MCF 10A (cell line): ENCODE results near the gene PTTG1. TPM values are rescaled to one million over a fixed set of nuclear protein-coding genes. Genes with fewer than 3 reads are reported as not detected.

ENCODE experiments used
- BruUV-seq: library from RNA; stranded (reverse); fragments of 400-500 nt; replicated peaks from 2 replicates; lab custom pipeline; 2021; lab: Mats Ljungman, UMichigan
- CTCF ChIA-PET: fragments of 300-600 bp; sonication (Branson Sonifier 250); formaldehyde crosslinking; extraction: SDS; loops from one replicate; lab custom pipeline; 2021; ENCODE audit warnings: antibody characterized with exemption, inconsistent platforms; lab: Yijun Ruan, JAX
- POLR2A ChIA-PET: fragments of 300-600, 350-650 bp; sonication (Branson Sonifier 250); formaldehyde crosslinking; extraction: SDS; loops from one replicate; lab custom pipeline; 2020; ENCODE audit warnings: antibody characterized with exemption, inconsistent platforms; lab: Yijun Ruan, JAX
- DNase-seq: peaks from one replicate; pipeline ENCODE4 v3.0.0-alpha.2; 2018; ENCODE audit not compliant: unreplicated experiment
- H3K27ac Mint-ChIP-seq: one replicate; pipeline ENCODE4 v1.8.0; 2022; ENCODE audit warnings: mild to moderate bottlenecking, low read depth, mixed read lengths; ENCODE audit not compliant: unreplicated experiment
- H3K27me3 Mint-ChIP-seq: one replicate; pipeline ENCODE4 v1.8.0; 2022; ENCODE audit warnings: mixed read lengths; ENCODE audit not compliant: insufficient read depth, unreplicated experiment
- H3K36me3 Mint-ChIP-seq: one replicate; pipeline ENCODE4 v1.8.0; 2022; ENCODE audit warnings: mild to moderate bottlenecking, moderate library complexity, mixed read lengths; ENCODE audit not compliant: insufficient read depth, unreplicated experiment
- H3K4me1 Mint-ChIP-seq: one replicate; pipeline ENCODE4 v1.8.0; 2022; ENCODE audit warnings: mixed read lengths; ENCODE audit not compliant: insufficient read depth, unreplicated experiment
- H3K4me3 Mint-ChIP-seq: one replicate; pipeline ENCODE4 v1.8.0; 2022; ENCODE audit warnings: mild to moderate bottlenecking, moderate library complexity, mixed read lengths; ENCODE audit not compliant: unreplicated experiment
- H3K9me3 Mint-ChIP-seq: one replicate; pipeline ENCODE4 v1.8.0; 2022; ENCODE audit warnings: mixed read lengths; ENCODE audit not compliant: unreplicated experiment
- intact Hi-C: fragments of 100-400 bp; cut with micrococcal nuclease; formaldehyde crosslinking; loops from 2 replicates; pipeline ENCODE4 v1.14.1; 2022
- total RNA-seq: library from RNA; stranded (reverse); gene quantifications from 2 replicates; pipeline ENCODE4 v1.2.3, GENCODE V29; 2022
- TF ChIP-seq, protein P1 (sequence below): fragments of 200-600 bp; IDR thresholded peaks from one replicate; pipeline ENCODE4 v1.8.0; 2022; ENCODE audit warnings: antibody characterized with exemption, mild to moderate bottlenecking; ENCODE audit not compliant: unreplicated experiment

PTTG1 gene
- total RNA-seq, 1 experiment from 2014 or later = 119 TPM

- Mint-ChIP-seq H3K27me3 (no peaks in the 10 kb centered on the region), H3K36me3 (no peaks in the 10 kb centered on the region), H3K4me1 (no peaks in the 10 kb centered on the region), H3K9me3 (no peaks in the 10 kb centered on the region), H3K4me3 (no peak overlapping the region), H3K27ac (no peak overlapping the region)
- BruUV-seq = no TSS peak
- ChIA-PET CTCF (interaction anchor here (1.0 to 2.3 kb wide), 2 partner anchors 32 to 37 kb away, joined by 3 to 10 read pairs; no protein-coding TSS in a partner anchor), POLR2A (interaction anchor here (0.6 kb wide), 1 partner anchor 32 kb away, joined by 3 read pairs; no protein-coding TSS in a partner anchor)
- intact Hi-C loops = no loop called here
- peak; percentile 25 for DNase-seq
- TF ChIP-seq, protein P1, sequence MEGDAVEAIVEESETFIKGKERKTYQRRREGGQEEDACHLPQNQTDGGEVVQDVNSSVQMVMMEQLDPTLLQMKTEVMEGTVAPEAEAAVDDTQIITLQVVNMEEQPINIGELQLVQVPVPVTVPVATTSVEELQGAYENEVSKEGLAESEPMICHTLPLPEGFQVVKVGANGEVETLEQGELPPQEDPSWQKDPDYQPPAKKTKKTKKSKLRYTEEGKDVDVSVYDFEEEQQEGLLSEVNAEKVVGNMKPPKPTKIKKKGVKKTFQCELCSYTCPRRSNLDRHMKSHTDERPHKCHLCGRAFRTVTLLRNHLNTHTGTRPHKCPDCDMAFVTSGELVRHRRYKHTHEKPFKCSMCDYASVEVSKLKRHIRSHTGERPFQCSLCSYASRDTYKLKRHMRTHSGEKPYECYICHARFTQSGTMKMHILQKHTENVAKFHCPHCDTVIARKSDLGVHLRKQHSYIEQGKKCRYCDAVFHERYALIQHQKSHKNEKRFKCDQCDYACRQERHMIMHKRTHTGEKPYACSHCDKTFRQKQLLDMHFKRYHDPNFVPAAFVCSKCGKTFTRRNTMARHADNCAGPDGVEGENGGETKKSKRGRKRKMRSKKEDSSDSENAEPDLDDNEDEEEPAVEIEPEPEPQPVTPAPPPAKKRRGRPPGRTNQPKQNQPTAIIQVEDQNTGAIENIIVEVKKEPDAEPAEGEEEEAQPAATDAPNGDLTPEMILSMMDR = no peak
Observed at GRCh38 chr5:160470437-160471361, 49.0 kb downstream of the PTTG1 start.

DNA sequence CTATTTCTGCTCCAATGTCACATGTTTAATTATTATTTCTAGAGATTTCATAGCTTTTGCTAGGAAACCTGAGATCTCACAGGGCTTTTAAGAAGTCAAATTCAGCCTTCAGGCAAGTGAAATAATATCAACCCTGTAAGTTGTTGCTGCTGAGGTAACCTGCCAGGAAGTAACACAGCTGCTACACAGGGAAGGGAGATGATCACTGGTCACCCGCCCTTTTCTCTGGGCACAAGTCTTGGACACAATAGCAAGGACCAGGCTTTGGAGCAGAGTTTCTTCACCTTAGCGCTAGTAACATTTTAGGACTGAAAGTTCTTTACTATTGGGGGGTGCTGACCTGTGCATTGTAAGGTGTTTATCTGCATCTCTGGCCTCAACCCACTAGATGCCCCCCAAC lies 50.1 kb downstream of the PTTG1 start:
- no peak overlapping the region for H3K27ac Mint-ChIP-seq
- TF ChIP-seq, protein P1 = no peak
- no peaks in the 10 kb centered on the region for H3K36me3 Mint-ChIP-seq
- no TSS peak for BruUV-seq
- intact Hi-C loops = no loop called here
- ChIA-PET CTCF (no interaction called here), POLR2A (no interaction called here)
- no peak overlapping the region for H3K4me3 Mint-ChIP-seq
- H3K27me3 Mint-ChIP-seq = no peaks in the 10 kb centered on the region
- no peaks in the 10 kb centered on the region for H3K9me3 Mint-ChIP-seq
- no peak for DNase-seq
- no peaks in the 10 kb centered on the region for H3K4me1 Mint-ChIP-seq

- TF ChIP-seq, protein P1 = no peak
- POLR2A ChIA-PET = no interaction called here
- H3K27ac Mint-ChIP-seq = no peak overlapping the region
- intact Hi-C loops = no loop called here
- no peaks in the 10 kb centered on the region for H3K27me3 Mint-ChIP-seq
- no peaks in the 10 kb centered on the region for H3K4me1 Mint-ChIP-seq
- H3K36me3 Mint-ChIP-seq = no peaks in the 10 kb centered on the region
- CTCF ChIA-PET = interaction anchor here (0.7 kb wide), 1 partner anchor 33 kb away, joined by 4 read pairs; no protein-coding TSS in a partner anchor
- H3K4me3 Mint-ChIP-seq = no peak overlapping the region
- BruUV-seq = no TSS peak
- H3K9me3 Mint-ChIP-seq = no peaks in the 10 kb centered on the region
- no peak for DNase-seq
Observed at GRCh38 chr5:160472482-160472881, 50.8 kb downstream of the PTTG1 start.

GRCh38 chr5:160473681-160474080 lies 52.0 kb downstream of the PTTG1 start:
- BruUV-seq = no TSS peak
- POLR2A ChIA-PET = interaction anchor here (0.9 to 1.1 kb wide), 2 partner anchors 9 to 11 kb away, joined by 3 read pairs; no protein-coding TSS in a partner anchor

More at GRCh38 chr5:160473681-160474080, 52.0 kb downstream of the PTTG1 start:
- Mint-ChIP-seq H3K4me1 (no peaks in the 10 kb centered on the region), H3K36me3 (no peaks in the 10 kb centered on the region), H3K27ac (no peak overlapping the region), H3K27me3 (no peaks in the 10 kb centered on the region), H3K4me3 (no peak overlapping the region), H3K9me3 (no peaks in the 10 kb centered on the region)
- TF ChIP-seq, protein P1 = no peak
- intact Hi-C loops = no loop called here
- DNase-seq = no peak
- CTCF ChIA-PET = interaction anchor here (0.6 to 2.5 kb wide), 4 partner anchors 12 to 1231 kb away, joined by 3 to 15 read pairs (median 4); no protein-coding TSS in a partner anchor
